Transverse colon (tissue), 4 donors: ENCODE measurements around the gene LDLRAD4. TPM values are rescaled to one million over a fixed set of nuclear protein-coding genes. Genes with fewer than 3 reads are reported as not detected.

ENCODE experiments used
- DNase-seq: peaks from one replicate; pipeline ENCODE4 v3.0.0-alpha.2; 2019
- H3K27ac ChIP-seq, 4 donors: fragments of 200-600 bp; sonication (generic); 2 replicates each; pipeline ENCODE4 v1.5.1; 2016 to 2018; ENCODE audit warnings: inconsistent platforms in 4 of 4
- H3K27me3 ChIP-seq: fragments of 200-600 bp; sonication (generic); 2 replicates; pipeline ENCODE4 v1.5.1; 2017; ENCODE audit warnings: inconsistent platforms
- H3K36me3 ChIP-seq, 4 donors: fragments of 200-600 bp; sonication (generic); 2 replicates each; pipeline ENCODE4 v1.5.1; 2017 to 2019; ENCODE audit warnings: inconsistent platforms in 4 of 4
- H3K4me1 ChIP-seq, 4 donors: fragments of 200-600 bp; sonication (generic); 2 replicates each; pipeline ENCODE4 v1.5.1; 2017 to 2020; ENCODE audit warnings: inconsistent platforms in 4 of 4
- H3K4me3 ChIP-seq, 4 donors: fragments of 200-600 bp; sonication (generic); 1 replicate in 1 of 4; 2 replicates in 3 of 4; pipeline versions ENCODE4 v1.5.1 to v1.6.1; 2017 to 2019; ENCODE audit warnings: inconsistent platforms in 4 of 4
- H3K9me3 ChIP-seq, 2 donors: fragments of 200-600 bp; sonication (generic); 2 replicates each; pipeline ENCODE4 v1.5.1; 2017 to 2019; ENCODE audit warnings: inconsistent platforms in 2 of 2
- CTCF ChIP-seq, 5 experiments: fragments of 200-600 bp in 3 of 5; fragments of 450-650 bp in 2 of 5; sonication (generic) in 3 of 5; IDR thresholded peaks; 1 replicate in 2 of 5; 2 replicates in 3 of 5; pipeline ENCODE4 v1.5.1; 2016 to 2017; ENCODE audit warnings: antibody characterized with exemption in 5 of 5, inconsistent platforms in 3 of 5, mild to moderate bottlenecking in 2 of 5, moderate library complexity in 1 of 5
- EP300 ChIP-seq: sonication (generic); formaldehyde crosslinking; IDR thresholded peaks from one replicate; pipeline ENCODE4 v1.6.1; 2017; ENCODE audit warnings: antibody characterized with exemption, low read depth
- POLR2A ChIP-seq: fragments of 450-650 bp; IDR thresholded peaks from one replicate; pipeline ENCODE4 v1.6.1; 2016; ENCODE audit warnings: antibody characterized with exemption, mild to moderate bottlenecking, moderate library complexity
- POLR2AphosphoS5 ChIP-seq, 3 donors: sonication (generic); formaldehyde crosslinking; IDR thresholded peaks; one replicate each; pipeline ENCODE4 v1.6.1; 2016; ENCODE audit warnings: antibody characterized with exemption in 3 of 3
- WGBS, 2 donors: methylation state at CpG; one replicate each; pipeline ENCODE4 v1.1.5; 2018; ENCODE audit warnings: low coverage in 1 of 2; 5-methylcytosine and 5-hydroxymethylcytosine counted together
- in situ Hi-C, 4 donors: fragments of 200-750 bp; cut with MboI; loops; one replicate each; pipeline versions ENCODE4 v1.15.0 to v1.15.1; 2017; ENCODE audit warnings: low sequenced_read_pairs in 3 of 4, low pct_ligation_motif_present in 1 of 4, low pct_unique_long_range_greater_than_20kb in 1 of 4
- intact Hi-C: fragments of 100-400 bp; cut with DNase I; formaldehyde crosslinking; loops from one replicate; pipeline ENCODE4 v1.15.1; 2023; ENCODE audit warnings: low total_unique reads
- total RNA-seq, 4 donors: library from RNA; depleted of rRNA; stranded (reverse); fragments of >200 nt; gene quantifications; one replicate each; pipeline ENCODE4 v1.1.0, GENCODE V29; 2016

LDLRAD4 gene
- total RNA-seq, 4 donors from 2014 or later, result 34.8 to 277 (median 60.6) TPM

GRCh38 chr18:13291745-13292447, 73.3 kb downstream of the LDLRAD4 start:
- in situ Hi-C loops (no loop called here), intact Hi-C loops (no loop called here)
- Histone ChIP-seq H3K4me3 (no peak overlapping the region), H3K27ac (no peak overlapping the region), H3K9me3 (no peaks in the 10 kb centered on the region), H3K27me3 (no peaks in the 10 kb centered on the region), H3K4me1 (peaks cover 0 to 12% (median 2%) of the 10 kb centered on the region in 4 donors), H3K36me3 (no peaks in the 10 kb centered on the region)
- DNase-seq, result no peak
- TF ChIP-seq POLR2A (no peak), EP300 (no peak), POLR2AphosphoS5 (IDR thresholded peaks at IDR 0.05) (no peak), CTCF (IDR thresholded peaks at IDR 0.05) (no peak)
- WGBS, 2 donors, result 83% methylated on average over 7 of the region's 7 CpGs; no CpG with 5 or more reads in 1 of the 2 donors

GRCh38 chr18:13292736-13293135, 74.2 kb downstream of the LDLRAD4 start:
- Histone ChIP-seq H3K9me3 (no peaks in the 10 kb centered on the region), H3K27me3 (no peaks in the 10 kb centered on the region), H3K4me3 (no peak overlapping the region), H3K27ac (no peak overlapping the region), H3K4me1 (peaks cover 0 to 12% (median 2%) of the 10 kb centered on the region in 4 donors), H3K36me3 (no peaks in the 10 kb centered on the region)
- intact Hi-C loops (no loop called here), in situ Hi-C loops (no loop called here)
- TF ChIP-seq POLR2A, result no peak
- TF ChIP-seq EP300, result no peak
- TF ChIP-seq POLR2AphosphoS5 (IDR thresholded peaks at IDR 0.05), result no peak
- TF ChIP-seq CTCF (IDR thresholded peaks at IDR 0.05), result no peak
- no peak for DNase-seq
- 87 to 92% methylated on average over 3 to 12 of the region's 12 CpGs for WGBS, 2 donors

- H3K27ac ChIP-seq, result no peak overlapping the region
- no peaks in the 10 kb centered on the region for H3K27me3 ChIP-seq
- H3K4me1 ChIP-seq, result peaks cover 0 to 7% (median 0%) of the 10 kb centered on the region in 4 donors
- TF ChIP-seq CTCF (IDR thresholded peaks at IDR 0.05) (no peak), POLR2AphosphoS5 (IDR thresholded peaks at IDR 0.05) (no peak), EP300 (no peak), POLR2A (no peak)
- no peaks in the 10 kb centered on the region for H3K9me3 ChIP-seq
- DNase-seq, result no peak
- no peak overlapping the region for H3K4me3 ChIP-seq
- intact Hi-C loops (no loop called here), in situ Hi-C loops (no loop called here)
- whole genome bisulfite sequencing, 2 donors, result 92% methylated on average over 14 of the region's 14 CpGs
- H3K36me3 ChIP-seq, result no peaks in the 10 kb centered on the region
Measured at GRCh38 chr18:13294309-13294708, 75.7 kb downstream of the LDLRAD4 start.

- Histone ChIP-seq H3K4me1 (no peaks in the 10 kb centered on the region), H3K36me3 (no peaks in the 10 kb centered on the region), H3K27ac (no peak overlapping the region), H3K4me3 (no peak overlapping the region), H3K9me3 (no peaks in the 10 kb centered on the region), H3K27me3 (no peaks in the 10 kb centered on the region)
- intact Hi-C loops (no loop called here), in situ Hi-C loops (no loop called here)
- WGBS, 2 donors, result 90% methylated on average over 16 of the region's 16 CpGs; no CpG with 5 or more reads in 1 of the 2 donors
- TF ChIP-seq EP300, result no peak
- no peak for TF ChIP-seq CTCF (IDR thresholded peaks at IDR 0.05)
- no peak for TF ChIP-seq POLR2AphosphoS5 (IDR thresholded peaks at IDR 0.05)
- no peak for TF ChIP-seq POLR2A
- no peak for DNase-seq
Measured at GRCh38 chr18:13295894-13296293, 77.3 kb downstream of the LDLRAD4 start.
